Body of pancreas (tissue), 4 donors: ENCODE data around the gene AKT3. TPM values are rescaled to one million over a fixed set of nuclear protein-coding genes. Genes with fewer than 3 reads are reported as not detected.

Source experiments
- ATAC-seq: fragments of 150-250 bp; one replicate; pipeline ENCODE4 v1.9.1; 2016
- DNase-seq, 4 donors: peaks; one replicate each; pipeline ENCODE4 v3.0.0-alpha.2; 2019
- H3K27ac ChIP-seq, 4 donors: fragments of 200-600 bp; sonication (generic); 1 replicate in 3 of 4; 2 replicates in 1 of 4; pipeline versions ENCODE4 v1.5.1 to v1.6.1; 2016 to 2019; ENCODE audit warnings: mild to moderate bottlenecking in 1 of 4, mixed read lengths in 1 of 4, moderate library complexity in 1 of 4
- H3K27me3 ChIP-seq, 2 donors: fragments of 200-600 bp; sonication (generic); one replicate each; pipeline ENCODE4 v1.6.0; 2016; ENCODE audit warnings: mild to moderate bottlenecking in 1 of 2
- H3K36me3 ChIP-seq, 2 donors: fragments of 200-600 bp; sonication (generic); replicated peaks in 1 of 2; 2 replicates each; pipeline ENCODE4 v1.5.1; 2016; ENCODE audit warnings: low read depth in 2 of 2; ENCODE audit not compliant: insufficient read depth in 1 of 2
- H3K4me1 ChIP-seq: fragments of 200-600 bp; sonication (generic); one replicate; pipeline ENCODE4 v1.6.0; 2016
- H3K4me3 ChIP-seq, 2 donors: fragments of 200-600 bp; sonication (generic); 1 replicate in 1 of 2; 2 replicates in 1 of 2; pipeline ENCODE4 v1.5.1; 2016 to 2019
- H3K9me3 ChIP-seq, 3 donors: fragments of 200-600 bp; sonication (generic); 1 replicate in 2 of 3; 2 replicates in 1 of 3; pipeline ENCODE4 v1.5.1; 2016
- CTCF ChIP-seq, 7 experiments: fragments of 450-650 bp in 4 of 7; fragments of 200-600 bp in 3 of 7; sonication (generic) in 3 of 7; IDR thresholded peaks; one replicate each; pipeline ENCODE4 v1.5.1; 2016 to 2019; ENCODE audit warnings: antibody characterized with exemption in 7 of 7
- POLR2A ChIP-seq, 3 donors: fragments of 450-650 bp; IDR thresholded peaks; one replicate each; pipeline ENCODE4 v1.6.1; 2016; ENCODE audit warnings: antibody characterized with exemption in 3 of 3, mild to moderate bottlenecking in 2 of 3
- WGBS, 2 donors: methylation state at CpG; one replicate each; pipeline ENCODE4 v1.1.5; 2017; 5-methylcytosine and 5-hydroxymethylcytosine counted together
- intact Hi-C: fragments of 100-400 bp; cut with DNase I; formaldehyde crosslinking; loops from one replicate; pipeline ENCODE4 v1.15.1; 2023
- total RNA-seq, 2 donors: library from RNA; depleted of rRNA; stranded (reverse); fragments of >200 nt; gene quantifications; one replicate each; pipeline ENCODE4 v1.1.0, GENCODE V29; 2016

AKT3 gene
- total RNA-seq, 2 donors from 2014 or later: 14.0 to 24.7 TPM

GRCh38 chr1:243646841-243647240 lies 203.2 kb downstream of the AKT3 start:
- intact Hi-C loops: no loop called here
- 77 to 78% methylated on average over 2 of the region's 2 CpGs for WGBS, 2 donors
- no peak for TF ChIP-seq CTCF (IDR thresholded peaks at IDR 0.05)
- no peak for TF ChIP-seq POLR2A (IDR thresholded peaks at IDR 0.05)
- Histone ChIP-seq H3K27me3 (no peaks in the 10 kb centered on the region), H3K36me3 (no peaks in the 10 kb centered on the region), H3K9me3 (no peaks in the 10 kb centered on the region), H3K4me1 (no peaks in the 10 kb centered on the region), H3K27ac (no peak overlapping the region), H3K4me3 (no peak overlapping the region)
- DNase-seq: no peak
- no peak for ATAC-seq

GRCh38 chr1:243645281-243645680 lies 204.8 kb downstream of the AKT3 start:
- intact Hi-C loops: no loop called here
- Histone ChIP-seq H3K27ac (no peak overlapping the region), H3K9me3 (no peaks in the 10 kb centered on the region), H3K36me3 (no peaks in the 10 kb centered on the region), H3K27me3 (no peaks in the 10 kb centered on the region), H3K4me1 (no peaks in the 10 kb centered on the region), H3K4me3 (no peak overlapping the region)
- TF ChIP-seq POLR2A (IDR thresholded peaks at IDR 0.05): no peak
- no peak for TF ChIP-seq CTCF (IDR thresholded peaks at IDR 0.05)
- DNase-seq (no peak), ATAC-seq (no peak)
- 86 to 89% methylated on average over 6 of the region's 6 CpGs for WGBS, 2 donors

- ATAC-seq: no peak
- DNase-seq: no peak
- no peaks in the 10 kb centered on the region for H3K27me3 ChIP-seq
- no peak overlapping the region for H3K27ac ChIP-seq
- H3K4me1 ChIP-seq: no peaks in the 10 kb centered on the region
- WGBS, 2 donors: 64 to 66% methylated on average over 5 of the region's 5 CpGs
- no peaks in the 10 kb centered on the region for H3K36me3 ChIP-seq
- TF ChIP-seq POLR2A (IDR thresholded peaks at IDR 0.05) (no peak), CTCF (IDR thresholded peaks at IDR 0.05) (no peak)
- H3K4me3 ChIP-seq: no peak overlapping the region
- intact Hi-C loops: no loop called here
- H3K9me3 ChIP-seq: no peaks in the 10 kb centered on the region
Measured at GRCh38 chr1:243642936-243643335, 207.1 kb downstream of the AKT3 start.

- Histone ChIP-seq H3K27me3 (no peaks in the 10 kb centered on the region), H3K4me1 (no peaks in the 10 kb centered on the region), H3K36me3 (no peaks in the 10 kb centered on the region), H3K9me3 (no peaks in the 10 kb centered on the region), H3K27ac (no peak overlapping the region), H3K4me3 (no peak overlapping the region)
- WGBS, 2 donors: 73 to 83% methylated on average over 4 of the region's 4 CpGs
- DNase-seq (no peak), ATAC-seq (no peak)
- intact Hi-C loops: no loop called here
- TF ChIP-seq CTCF (IDR thresholded peaks at IDR 0.05) (no peak), POLR2A (IDR thresholded peaks at IDR 0.05) (no peak)
Measured at GRCh38 chr1:243639027-243639658, 210.9 kb downstream of the AKT3 start.

- H3K27me3 ChIP-seq: no peaks in the 10 kb centered on the region
- no peaks in the 10 kb centered on the region for H3K4me1 ChIP-seq
- H3K27ac ChIP-seq: no peak overlapping the region
- 69 to 80% methylated on average over 4 of the region's 4 CpGs for WGBS, 2 donors
- intact Hi-C loops: no loop called here
- TF ChIP-seq POLR2A (IDR thresholded peaks at IDR 0.05) (no peak), CTCF (IDR thresholded peaks at IDR 0.05) (no peak)
- DNase-seq (no peak), ATAC-seq (no peak)
- no peaks in the 10 kb centered on the region for H3K9me3 ChIP-seq
- no peak overlapping the region for H3K4me3 ChIP-seq
- no peaks in the 10 kb centered on the region for H3K36me3 ChIP-seq
Measured at GRCh38 chr1:243638186-243638585, 211.9 kb downstream of the AKT3 start.
